ENCODE measurements around the gene HARS2. TPM values are rescaled to one million over a fixed set of nuclear protein-coding genes. Genes with fewer than 3 reads are reported as not detected.
"Not testable (repeated sequence)": the region's sequence is repeated elsewhere in the genome, so short reads cannot be mapped to it uniquely, and the experiment has no call there.

HARS2 gene, protein sequence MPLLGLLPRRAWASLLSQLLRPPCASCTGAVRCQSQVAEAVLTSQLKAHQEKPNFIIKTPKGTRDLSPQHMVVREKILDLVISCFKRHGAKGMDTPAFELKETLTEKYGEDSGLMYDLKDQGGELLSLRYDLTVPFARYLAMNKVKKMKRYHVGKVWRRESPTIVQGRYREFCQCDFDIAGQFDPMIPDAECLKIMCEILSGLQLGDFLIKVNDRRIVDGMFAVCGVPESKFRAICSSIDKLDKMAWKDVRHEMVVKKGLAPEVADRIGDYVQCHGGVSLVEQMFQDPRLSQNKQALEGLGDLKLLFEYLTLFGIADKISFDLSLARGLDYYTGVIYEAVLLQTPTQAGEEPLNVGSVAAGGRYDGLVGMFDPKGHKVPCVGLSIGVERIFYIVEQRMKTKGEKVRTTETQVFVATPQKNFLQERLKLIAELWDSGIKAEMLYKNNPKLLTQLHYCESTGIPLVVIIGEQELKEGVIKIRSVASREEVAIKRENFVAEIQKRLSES
- total RNA-seq = 10 to 100 TPM; 19.2 TPM
- long read RNA-seq, transcript HARS2-201 (13 exons, 2,510 nt) = major isoform, 38 of 52 reads
- long read RNA-seq, partial matches to known transcripts = 0 of 52 reads
- long read RNA-seq, other reads (novel, unspliced or antisense) = 11 of 52 reads

DNA sequence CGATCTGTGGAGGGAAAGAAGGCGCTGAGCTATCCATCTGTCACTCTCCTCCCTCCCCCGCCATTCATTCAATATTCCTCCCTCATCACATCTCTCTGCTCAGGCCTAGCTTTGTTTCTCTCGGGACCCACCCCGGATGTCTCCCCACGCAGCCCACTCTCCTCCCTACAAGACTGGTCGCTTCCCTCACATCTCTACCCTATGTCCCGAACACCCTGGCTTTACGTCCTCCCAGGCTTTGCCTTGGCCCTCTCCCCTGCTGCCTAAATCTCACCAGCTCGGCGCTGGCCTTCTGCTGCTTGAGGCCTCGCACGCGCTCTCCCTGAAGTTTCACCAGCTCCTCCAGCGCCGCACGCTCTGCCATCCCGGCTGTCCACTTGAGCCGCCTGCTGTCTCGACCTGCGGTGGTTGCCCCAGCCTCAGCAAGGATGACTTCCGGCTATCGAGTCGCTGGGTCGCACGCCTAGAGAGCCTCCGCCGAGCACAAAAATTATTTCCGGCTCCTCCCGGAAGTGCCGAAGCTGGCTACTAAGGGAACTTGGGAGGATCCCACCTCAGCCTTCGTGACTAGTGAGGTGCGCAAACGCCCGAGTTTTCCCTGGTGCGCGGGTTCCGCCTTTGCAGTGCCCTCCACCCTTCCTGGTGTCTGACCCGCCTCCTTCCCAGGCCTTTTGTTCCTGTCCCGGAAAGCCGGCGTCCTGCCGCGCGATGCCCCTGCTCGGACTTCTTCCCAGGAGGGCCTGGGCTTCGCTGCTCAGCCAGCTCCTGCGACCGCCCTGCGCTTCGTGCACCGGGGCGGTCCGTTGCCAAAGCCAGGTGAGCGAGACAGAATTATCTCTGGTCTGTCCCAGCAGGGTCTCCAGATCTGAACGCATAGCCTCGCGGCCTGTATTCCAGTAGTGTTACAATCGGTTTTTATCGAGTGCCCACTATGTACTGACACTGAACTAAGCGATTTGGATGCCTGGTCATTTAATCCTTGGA is at the start of gene HARS2, which contains the start of gene HARS1:
TSS of gene HARS2 (plus strand) at position 515 of the 984 bp plus-strand sequence. CDS start at position 709, 194 bp downstream.
TSS of gene HARS1 (minus strand) at position 430 of the 984 bp plus-strand sequence. CDS start at position 364, 66 bp downstream.
- DNase-seq (peak; percentile 93), ATAC-seq (peak; percentile 98)
- intact Hi-C loops (cut with DNase I) = loop anchor here in 1 of 2 donors (2.0 kb wide), 1 partner anchor 26 kb away; the partner anchor contains the start of gene WDR55

DNA sequence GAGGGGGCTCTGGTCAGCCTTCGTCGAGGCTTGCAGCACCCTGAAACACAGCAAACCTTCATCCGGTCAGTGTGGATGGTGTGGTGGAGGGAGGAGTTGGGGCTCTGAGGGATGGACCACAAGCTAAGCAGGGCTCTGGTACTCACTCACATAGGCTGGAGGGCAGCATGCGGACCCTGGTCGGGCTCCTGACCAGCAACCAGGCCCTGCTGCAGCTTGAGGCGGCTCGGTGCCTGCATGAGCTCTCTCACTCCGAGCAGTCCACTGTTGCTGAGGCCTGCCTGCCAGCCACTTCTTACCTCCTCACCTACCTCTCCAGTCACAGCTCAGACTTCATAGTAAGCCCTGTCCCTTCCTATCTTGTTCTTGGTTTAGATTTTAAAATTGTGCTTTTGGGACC is 49.5 kb upstream of the HARS2 start:
- DNase-seq (no peak), ATAC-seq (no peak)
- intact Hi-C loops (cut with DNase I) = loop anchor here (5.0 to 10.0 kb wide), 2 partner anchors 77 to 94 kb away; partner anchors contain the start of genes APBB3 (in 1 of the 2), EIF4EBP3 (in 1 of the 2) and SLC35A4 (in 1 of the 2)

DNA sequence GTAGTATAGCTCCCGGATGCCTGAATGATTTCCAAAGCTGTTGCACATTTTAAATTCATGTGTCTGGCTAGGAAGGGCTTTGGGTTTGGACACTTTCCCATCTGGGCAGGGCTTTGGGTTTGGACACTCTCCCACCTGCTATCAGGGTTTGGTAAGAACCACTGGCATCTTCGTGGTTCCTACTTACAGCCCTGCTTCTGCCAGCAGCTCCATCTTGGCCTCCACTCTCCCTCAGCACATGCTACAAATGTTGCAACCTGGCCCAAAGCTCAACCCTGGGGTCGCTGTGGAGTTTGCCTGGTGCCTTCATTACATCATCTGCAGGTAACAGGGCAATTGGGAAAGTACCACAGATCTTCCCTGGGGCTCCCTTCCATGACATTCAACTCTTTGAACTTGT is 48.5 kb upstream of the HARS2 start:
- intact Hi-C loops (cut with DNase I) = loop anchor here (5.0 to 10.0 kb wide), 2 partner anchors 78 to 95 kb away; partner anchors contain the start of genes APBB3 (in 1 of the 2), EIF4EBP3 (in 1 of the 2) and SLC35A4 (in 1 of the 2)

DNA sequence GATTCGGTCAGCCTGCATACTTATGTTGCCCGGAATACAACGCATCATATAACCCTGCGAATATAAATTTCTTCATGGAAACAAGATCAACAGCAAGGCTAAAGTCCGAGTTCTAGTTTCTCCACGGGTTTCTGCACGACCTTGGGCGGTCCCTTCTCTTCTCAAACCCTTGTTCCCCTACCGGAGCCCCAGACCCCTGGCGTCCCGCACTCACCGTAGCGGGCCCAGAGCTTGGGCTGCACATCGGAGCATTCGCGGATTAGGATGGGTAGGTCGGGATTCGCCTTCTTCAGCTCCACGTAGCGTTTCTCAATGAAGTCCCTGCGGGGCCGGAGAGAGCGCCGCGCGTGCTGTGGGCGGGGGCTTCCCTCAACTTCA is 44.2 kb upstream of the HARS2 start:
- ATAC-seq (peak; percentile 17 to 39), DNase-seq (no peak)
- intact Hi-C loops (cut with DNase I) = loop anchor here in 1 of 2 donors (10.0 kb wide), 1 partner anchor 82 kb away; the partner anchor contains the start of genes APBB3 and SLC35A4

More for the DNA sequence above, 48.5 kb upstream of the HARS2 start:
- ATAC-seq (no peak), DNase-seq (no peak)

DNA sequence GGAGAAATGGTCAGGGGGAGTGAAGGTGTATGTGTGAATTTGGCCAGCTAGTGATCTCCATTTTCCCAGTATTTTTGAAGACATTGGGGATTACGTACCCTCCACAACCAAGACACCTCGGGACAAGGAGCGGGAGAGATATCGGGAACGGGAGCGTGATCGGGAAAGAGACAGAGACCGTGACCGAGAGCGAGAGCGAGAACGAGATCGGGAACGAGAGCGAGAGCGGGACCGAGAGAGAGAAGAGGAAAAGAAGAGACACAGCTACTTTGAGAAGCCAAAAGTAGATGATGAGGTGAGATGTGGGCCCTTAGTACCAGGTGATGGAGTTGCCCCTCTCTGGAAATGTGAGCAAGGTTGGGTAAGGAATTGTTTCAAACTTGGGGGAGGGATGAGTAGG is 32.4 kb upstream of the HARS2 start:
- intact Hi-C loops (cut with DNase I) = no loop called here
- ATAC-seq (no peak), DNase-seq (no peak)

DNA sequence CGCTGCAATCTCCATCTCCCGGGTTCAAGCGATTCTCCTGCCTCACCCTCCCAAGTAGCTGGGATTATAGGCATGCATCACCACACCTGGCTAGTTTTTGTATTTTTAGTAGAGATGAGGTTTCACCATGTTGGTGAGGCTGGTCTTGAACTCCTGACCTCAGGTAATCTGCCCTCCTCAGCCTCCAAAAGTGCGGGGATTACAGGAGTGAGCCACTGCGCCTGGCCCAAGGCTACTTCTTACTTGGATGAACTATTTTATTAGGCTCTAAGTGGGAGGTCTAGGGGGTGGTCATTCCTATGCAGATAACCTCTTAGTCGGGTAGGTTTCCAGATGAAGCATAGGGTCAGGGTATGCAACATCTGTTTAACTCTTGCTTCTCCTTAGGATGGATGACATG is 30.9 kb upstream of the HARS2 start:
- ATAC-seq; intact Hi-C loops (cut with DNase I); DNase-seq: not testable (repeated sequence)

DNA sequence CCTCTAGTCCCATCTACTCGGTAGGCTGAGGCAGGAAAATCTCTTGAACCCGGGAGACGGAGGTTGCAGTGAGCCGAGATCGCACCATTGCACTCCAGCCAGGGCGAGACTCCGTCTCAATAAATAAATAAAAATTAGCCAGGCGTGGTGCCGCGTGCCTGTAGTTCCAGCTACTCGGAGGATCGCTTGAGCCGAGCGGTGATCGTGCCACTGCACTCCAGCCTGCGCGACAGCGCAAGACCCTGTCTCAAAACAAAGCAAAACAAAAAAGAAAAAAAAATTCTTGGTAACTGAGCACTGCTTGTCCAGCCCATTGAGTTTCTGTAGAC is 27.3 kb upstream of the HARS2 start:
- intact Hi-C loops (cut with DNase I) = loop anchor here in 1 of 2 donors (1.0 to 2.0 kb wide), 2 partner anchors 27 to 117 kb away; partner anchors contain the start of genes EIF4EBP3, HARS1 and HARS2
- DNase-seq = no peak
- ATAC-seq = peak in 1 of 2 donors; percentile 3

DNA sequence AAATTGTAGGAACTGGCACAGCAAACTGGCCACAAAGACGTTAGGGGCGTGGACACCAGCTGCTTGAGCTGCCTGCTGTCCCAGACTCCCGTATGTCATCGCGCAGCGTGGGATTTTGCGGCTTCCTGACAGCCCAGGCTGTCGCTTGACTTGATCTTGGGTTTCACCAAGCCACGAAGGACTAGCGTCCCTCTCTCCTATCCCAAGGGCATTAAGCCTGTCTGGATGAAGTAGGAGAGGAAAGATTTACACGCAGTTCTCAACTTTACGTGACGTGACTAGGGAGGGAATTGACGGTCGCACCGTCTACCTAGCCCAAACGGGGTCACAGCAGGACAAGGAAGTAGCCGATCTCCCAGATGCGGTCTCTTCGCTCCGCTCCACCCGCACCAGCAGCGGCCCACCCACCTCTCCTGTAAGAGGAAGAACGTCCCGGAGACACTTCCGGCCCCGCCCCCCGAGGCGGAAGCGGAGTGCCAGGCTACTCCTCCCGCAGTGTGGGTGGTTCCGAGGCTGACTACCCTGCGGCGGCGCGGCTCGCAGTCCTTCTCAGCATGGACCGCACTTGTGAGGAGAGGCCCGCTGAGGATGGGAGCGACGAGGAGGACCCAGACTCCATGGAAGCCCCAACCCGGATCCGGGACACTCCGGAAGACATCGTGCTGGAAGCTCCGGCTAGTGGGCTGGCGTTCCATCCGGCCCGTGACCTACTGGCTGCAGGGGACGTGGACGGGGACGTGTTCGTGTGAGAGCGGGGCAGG is 26.7 kb upstream of the HARS2 start, which contains the start of gene WDR55:
TSS of gene WDR55 (plus strand) at position 546 of the 761 bp plus-strand sequence. CDS start at position 555, 9 bp downstream.
- intact Hi-C loops (cut with DNase I) = loop anchor here in 1 of 2 donors (1.0 to 2.0 kb wide), 2 partner anchors 26 to 117 kb away; partner anchors contain the start of genes EIF4EBP3, HARS1 and HARS2
- peak; percentile 97 for DNase-seq
- peak; percentile 99 for ATAC-seq

DNA sequence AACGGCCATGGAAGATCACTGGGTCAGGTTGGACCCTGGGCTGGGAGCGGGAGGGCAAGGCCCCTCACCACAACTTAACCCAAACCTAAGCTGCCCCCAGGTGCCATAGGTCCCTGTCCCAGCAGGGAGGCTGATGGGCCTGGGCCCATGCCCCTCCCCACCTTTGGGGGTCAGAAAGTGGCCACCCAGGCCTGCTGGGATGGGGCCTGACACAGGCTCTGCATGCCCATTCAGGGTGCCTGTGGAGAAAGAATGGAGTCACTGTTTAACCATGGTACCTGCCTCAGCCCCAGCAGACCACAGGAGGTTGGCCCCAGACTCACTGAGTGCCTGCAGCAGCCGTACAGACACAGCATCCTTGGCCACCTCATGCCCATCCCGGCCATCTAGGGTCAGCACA is 20.2 kb upstream of the HARS2 start:
- intact Hi-C loops (cut with DNase I); DNase-seq; ATAC-seq: not testable (repeated sequence)

DNA sequence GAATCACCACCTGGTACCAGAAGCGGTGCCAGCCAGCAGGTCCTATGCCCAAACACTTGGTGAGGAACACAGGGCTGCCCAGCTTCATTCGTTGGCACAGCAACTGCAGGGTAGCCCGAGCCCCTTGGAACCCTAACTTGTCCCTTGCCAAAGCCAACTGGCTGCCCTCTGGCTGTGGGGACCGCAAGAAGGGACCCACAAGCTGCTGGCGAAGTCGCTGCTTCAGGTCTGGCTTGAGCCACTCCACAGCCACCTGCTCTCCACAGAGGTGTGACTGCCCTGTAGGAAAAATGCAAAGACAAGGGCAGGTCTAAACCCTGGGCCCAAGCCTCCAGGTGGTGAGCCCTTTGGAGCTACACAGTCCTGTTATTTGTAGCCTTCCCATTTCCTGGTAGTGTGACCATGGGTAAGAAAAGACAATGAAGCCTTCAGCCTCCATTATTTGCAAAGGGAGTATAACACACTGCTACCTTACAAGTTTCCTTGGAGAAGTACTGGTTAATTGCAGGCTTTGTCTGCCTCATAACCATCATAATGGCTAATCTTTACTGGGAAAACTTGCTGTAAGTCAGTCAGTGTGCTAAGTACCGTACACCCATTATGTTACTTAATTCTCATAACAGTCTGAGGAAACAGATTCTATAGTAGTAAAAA is 19.7 kb upstream of the HARS2 start:
- DNase-seq = no peak
- ATAC-seq = no peak
- intact Hi-C loops (cut with DNase I) = no loop called here

DNA sequence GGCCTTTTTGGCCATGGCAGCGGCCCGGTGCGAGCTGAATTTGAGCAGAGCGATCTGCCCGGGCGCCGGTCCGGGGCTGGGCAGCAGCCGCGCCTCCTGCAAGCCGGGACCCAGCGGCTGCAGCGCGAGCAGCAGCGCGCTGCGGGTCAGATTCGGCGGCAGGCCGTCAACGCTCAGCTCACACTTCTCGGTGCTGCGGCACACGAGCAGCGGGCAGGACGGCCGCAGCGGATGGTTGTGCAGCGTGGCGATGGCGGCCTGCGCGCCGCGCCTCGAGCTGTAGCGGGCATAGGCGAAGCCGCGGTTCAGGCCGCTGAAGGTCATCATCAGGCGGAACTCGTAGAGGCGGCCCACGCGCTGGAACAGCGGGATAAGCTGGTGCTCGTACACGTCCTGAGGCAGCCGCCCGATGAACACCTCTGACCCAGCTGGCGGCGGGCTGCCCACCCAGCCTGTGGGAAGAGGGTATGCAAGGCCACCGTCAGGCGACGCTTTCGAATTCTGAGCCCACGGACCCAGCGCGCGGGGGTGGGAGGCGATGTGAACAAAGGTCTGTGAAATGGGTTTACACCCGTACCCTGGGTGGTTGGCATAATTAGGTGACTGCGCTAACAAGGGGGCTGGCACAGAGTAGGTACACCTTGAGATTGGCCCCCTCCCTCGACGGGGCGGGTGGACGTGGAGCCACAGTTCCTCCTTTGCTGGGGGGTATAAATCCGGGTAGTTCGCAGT is 18.6 kb upstream of the HARS2 start:
- DNase-seq (peak; percentile 68), ATAC-seq (peak; percentile 30 to 77)
- intact Hi-C loops (cut with DNase I) = no loop called here

DNA sequence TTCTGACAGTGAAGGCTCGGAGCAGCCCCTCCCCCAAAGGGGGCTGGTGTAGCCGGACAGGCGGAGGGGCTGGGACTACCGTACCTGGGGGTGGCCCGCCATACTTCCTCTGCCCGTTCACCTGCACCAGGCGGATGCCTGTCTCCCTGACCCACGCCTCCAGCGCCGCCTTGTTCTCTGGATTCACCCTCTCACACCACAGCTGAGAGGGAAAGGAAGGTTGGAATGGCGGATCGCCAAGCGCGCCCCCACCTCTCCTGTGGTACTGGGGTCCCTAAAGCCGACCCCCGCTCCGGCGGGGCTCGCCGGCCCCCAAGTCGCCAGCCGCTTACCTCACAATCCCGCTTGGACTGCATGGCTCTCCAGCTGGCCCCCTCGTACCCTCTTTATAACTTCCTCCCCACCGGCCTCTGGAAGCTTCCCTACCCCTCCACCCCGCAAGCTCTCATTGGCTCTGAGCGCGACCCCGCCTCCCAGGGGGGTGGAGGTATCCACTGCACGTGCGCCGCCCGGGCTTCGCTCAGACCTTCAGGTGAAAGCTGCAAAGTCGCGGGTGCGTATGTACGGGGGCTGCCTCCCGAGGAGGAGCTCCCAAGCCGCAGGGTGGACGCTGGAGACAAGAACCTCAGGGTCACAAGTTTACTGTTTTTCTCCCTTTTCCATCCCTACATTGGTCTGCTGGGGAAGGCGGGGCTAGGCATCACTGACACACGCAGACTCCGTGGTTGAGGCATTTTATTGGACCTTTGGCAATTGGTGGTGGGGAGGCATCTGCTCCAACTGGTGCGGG is 17.9 kb upstream of the HARS2 start, which contains the start of gene DND1:
TSS of gene DND1 (minus strand) at position 390 of the 790 bp plus-strand sequence. CDS start at position 356, 34 bp downstream.
- DNase-seq (peak; percentile 32), ATAC-seq (peak in 1 of 2 donors; percentile 4)

DNA sequence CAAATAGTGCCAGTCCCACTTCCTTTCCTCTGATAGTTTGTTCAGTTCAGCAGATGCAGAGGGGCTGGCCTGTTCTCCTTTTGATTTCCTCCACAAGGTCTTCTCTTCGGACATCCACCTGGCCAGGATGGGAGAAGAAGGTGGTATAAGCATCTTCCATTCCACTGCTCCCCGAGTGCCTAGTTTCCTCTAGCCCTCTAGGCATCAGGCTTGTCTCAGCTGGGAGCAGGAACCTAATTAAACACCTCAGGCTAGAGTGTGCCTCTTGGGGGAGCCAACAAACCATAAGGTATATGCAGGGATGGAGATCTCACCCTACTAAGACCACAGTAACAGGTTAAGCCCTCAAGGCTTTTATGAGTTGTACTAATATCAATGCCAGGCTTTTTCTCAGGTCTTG is 17.0 kb upstream of the HARS2 start:
- intact Hi-C loops (cut with DNase I) = no loop called here
- no peak for DNase-seq
- ATAC-seq = no peak

More for the DNA sequence above, 17.9 kb upstream of the HARS2 start, which contains the start of gene DND1:
- intact Hi-C loops (cut with DNase I) = no loop called here

DNA sequence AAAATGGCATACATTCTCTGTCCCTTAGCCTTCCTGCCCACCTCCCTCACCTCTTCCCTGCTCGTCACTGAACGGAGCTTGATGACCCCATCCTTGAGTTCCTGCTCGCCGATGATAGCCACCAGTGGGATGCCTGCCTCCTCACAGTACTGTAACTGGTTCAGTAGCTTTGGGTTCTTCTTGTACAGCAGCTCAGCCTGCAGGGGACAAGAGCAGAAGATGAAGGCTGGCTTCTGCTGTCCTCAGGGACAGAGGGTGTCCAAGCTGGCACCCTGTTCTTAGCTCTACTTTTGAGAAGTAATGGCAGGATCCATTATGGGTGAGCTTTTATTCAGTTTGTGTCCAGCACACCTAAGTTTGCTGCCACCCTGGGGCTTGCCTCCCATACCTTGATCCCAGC is 16.6 kb upstream of the HARS2 start:
- ATAC-seq = no peak

DNA sequence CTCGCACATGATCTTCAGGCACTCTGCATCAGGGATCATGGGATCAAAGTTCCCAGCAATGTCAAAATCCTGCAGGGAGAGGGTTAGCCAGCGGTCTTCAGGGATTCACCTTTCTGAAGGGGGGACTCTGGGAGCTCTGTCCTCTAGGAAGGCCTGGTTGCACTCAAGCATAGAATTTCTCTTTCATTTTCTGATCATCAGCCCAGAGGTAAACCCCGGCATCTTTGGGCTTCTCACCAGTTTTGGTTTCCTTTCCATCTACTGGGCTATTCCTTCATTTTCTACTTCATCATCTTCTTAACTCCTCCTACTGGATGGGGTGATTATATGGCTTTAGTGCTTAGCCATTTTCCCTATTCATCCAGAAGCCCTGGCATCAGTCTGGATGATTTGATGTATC is 13.3 kb upstream of the HARS2 start:
- ATAC-seq (no peak), DNase-seq (no peak)
- intact Hi-C loops (cut with DNase I) = no loop called here

More for the DNA sequence above, 16.6 kb upstream of the HARS2 start:
- intact Hi-C loops (cut with DNase I) = no loop called here
- no peak for DNase-seq

DNA sequence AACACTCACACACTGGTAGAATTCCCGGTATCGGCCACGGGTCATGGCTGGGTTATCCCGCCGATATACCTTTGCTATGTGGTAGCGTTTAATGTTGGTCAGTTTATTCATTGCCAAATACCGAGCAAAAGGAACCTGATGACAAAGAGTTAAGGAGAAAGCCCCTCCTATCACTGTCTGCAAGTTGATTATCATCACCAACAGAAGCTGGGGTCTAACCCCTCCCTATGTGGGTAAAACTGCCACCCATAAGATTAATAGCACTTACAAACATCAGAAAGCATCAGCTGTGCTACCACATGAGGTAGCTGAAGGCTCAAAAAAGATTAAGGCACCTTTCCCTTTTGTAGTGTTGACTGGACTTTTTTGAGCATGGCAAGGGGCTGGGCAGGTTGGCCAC is 12.3 kb upstream of the HARS2 start:
- no peak for DNase-seq
- ATAC-seq = no peak
- intact Hi-C loops (cut with DNase I) = no loop called here

All from left cardiac atrium (tissue), 4 donors.